Endothelial cell of umbilical vein (primary cell): ENCODE measurements around the gene PSTPIP1. TPM values are rescaled to one million over a fixed set of nuclear protein-coding genes. Genes with fewer than 3 reads are reported as not detected.

Experiments
- BruUV-seq: library from RNA; stranded (reverse); fragments of 400-500 nt; replicated peaks from 2 replicates; lab custom pipeline; 2021; lab: Mats Ljungman, UMichigan
- CTCF ChIA-PET: fragments of 300-600, 350-600 bp; sonication (Branson Sonifier 250); formaldehyde crosslinking; loops from one replicate; lab custom pipeline; 2021; ENCODE audit warnings: antibody characterized with exemption, inconsistent platforms; lab: Charles Lee
- POLR2A ChIA-PET: fragments of 300-600, 350-600 bp; sonication (Branson Sonifier 250); formaldehyde crosslinking; loops from one replicate; lab custom pipeline; 2021; ENCODE audit warnings: antibody characterized with exemption, inconsistent platforms; lab: Charles Lee
- DNase-seq: peaks from one replicate; pipeline ENCODE4 v3.0.0-alpha.2; 2011; ENCODE audit warnings: low read depth, low spot score
- FAIRE-seq: peaks from 2 replicates; lab custom pipeline; 2011; peaks lifted over from hg19 to GRCh38; lab: Jason Lieb, UNC
- H2AFZ ChIP-seq: 2 replicates; pipeline ENCODE4 v1.6.0; 2012; ENCODE audit warnings: low read depth, low read length, control low read depth, inconsistent platforms
- H3K27ac ChIP-seq: 2 replicates; pipeline ENCODE4 v1.5.1; 2011; ENCODE audit warnings: low read depth, mild to moderate bottlenecking, control low read depth, low read length, moderate library complexity; ENCODE audit not compliant: insufficient read depth
- H3K27me3 ChIP-seq, 2 experiments: 2 replicates each; pipeline versions ENCODE4 v1.6.0 to v1.6.1; 2011; ENCODE audit warnings: low read length in 2 of 2, mixed read lengths in 1 of 2; ENCODE audit not compliant: control insufficient read depth in 2 of 2, insufficient read depth in 2 of 2
- H3K36me3 ChIP-seq, 2 experiments: 2 replicates in 1 of 2; 3 replicates in 1 of 2; pipeline ENCODE4 v1.5.1; 2011; ENCODE audit warnings: low read length in 2 of 2, mild to moderate bottlenecking in 1 of 2, moderate library complexity in 1 of 2; ENCODE audit not compliant: control insufficient read depth in 2 of 2, insufficient read depth in 2 of 2; ENCODE audit errors: extremely low read depth in 1 of 2
- H3K4me1 ChIP-seq: 3 replicates; pipeline ENCODE4 v1.5.1; 2011; ENCODE audit warnings: mild to moderate bottlenecking, low read length; ENCODE audit not compliant: control insufficient read depth, insufficient read depth; ENCODE audit errors: extremely low read depth
- H3K4me2 ChIP-seq: 2 replicates; pipeline ENCODE4 v1.6.1; 2011; ENCODE audit warnings: low read length, control low read depth, mixed read lengths; ENCODE audit not compliant: insufficient read depth
- H3K4me3 ChIP-seq, 3 experiments: fragments of 200-600 bp in 1 of 3; sonication (generic), shearing (Covaris generic) in 1 of 3; replicated peaks in 1 of 3; 2 replicates each; pipeline ENCODE4 v1.5.1; 2011 to 2016; ENCODE audit warnings: control low read depth in 3 of 3, low read length in 3 of 3, mild to moderate bottlenecking in 2 of 3, inconsistent platforms in 1 of 3, low read depth in 1 of 3, moderate library complexity in 1 of 3; ENCODE audit not compliant: insufficient read depth in 1 of 3
- H3K79me2 ChIP-seq: 2 replicates; pipeline ENCODE4 v1.6.0; 2012; ENCODE audit warnings: low read length, inconsistent platforms; ENCODE audit not compliant: control insufficient read depth, insufficient read depth
- H3K9ac ChIP-seq: replicated peaks from 2 replicates; pipeline ENCODE3; 2011; ENCODE audit warnings: low read length, control low read depth; ENCODE audit not compliant: insufficient read depth; ENCODE audit errors: extremely low read depth
- H3K9me1 ChIP-seq: replicated peaks from 3 replicates; pipeline ENCODE4 v1.6.0; 2011; ENCODE audit warnings: mild to moderate bottlenecking, low read length; ENCODE audit not compliant: control insufficient read depth, insufficient read depth; ENCODE audit errors: extremely low read depth
- H3K9me3 ChIP-seq: replicated peaks from 2 replicates; pipeline ENCODE4 v1.5.1; 2012; ENCODE audit warnings: low read length, inconsistent platforms; ENCODE audit not compliant: control insufficient read depth, insufficient read depth
- H4K20me1 ChIP-seq: replicated peaks from 2 replicates; pipeline ENCODE3; 2011; ENCODE audit warnings: mild to moderate bottlenecking, low read length; ENCODE audit not compliant: control insufficient read depth, insufficient read depth; ENCODE audit errors: extremely low read depth
- EZH2 ChIP-seq: IDR thresholded peaks from 2 replicates; pipeline ENCODE4 v1.6.1; 2012; ENCODE audit warnings: borderline replicate concordance, low read depth, mild to moderate bottlenecking, moderate library complexity, low read length, inconsistent platforms; ENCODE audit not compliant: severe bottlenecking
- GATA2 ChIP-seq: IDR thresholded peaks from 2 replicates; pipeline ENCODE4 v1.7.0; 2011; ENCODE audit warnings: low read depth, mild to moderate bottlenecking, moderate library complexity, mixed read lengths, low read length; ENCODE audit not compliant: insufficient read length, insufficient read depth
- JUN ChIP-seq: IDR thresholded peaks from 2 replicates; pipeline ENCODE4 v1.6.1; 2011; ENCODE audit warnings: borderline replicate concordance, low read depth; ENCODE audit not compliant: insufficient read length, insufficient read depth
- MAX ChIP-seq: IDR thresholded peaks from 2 replicates; pipeline ENCODE4 v1.6.1; 2011; ENCODE audit not compliant: insufficient read depth, insufficient read length
- MYC ChIP-seq: IDR thresholded peaks from one replicate; pipeline ENCODE4 v1.6.1; 2011; ENCODE audit warnings: mild to moderate bottlenecking, low read depth, low read length
- POLR2A ChIP-seq: IDR thresholded peaks from 2 replicates; pipeline ENCODE4 v1.6.1; 2012; ENCODE audit warnings: low read depth, mild to moderate bottlenecking, control low read depth, low read length
- POLR2AphosphoS5 ChIP-seq: IDR thresholded peaks from 2 replicates; pipeline ENCODE4 v1.6.1; 2012; ENCODE audit warnings: low read depth, mild to moderate bottlenecking, control low read depth, low read length, moderate library complexity; ENCODE audit not compliant: insufficient read depth
- dilution Hi-C: fragments of 300-500 bp; cut with MboI; formaldehyde crosslinking; loops from one replicate; pipeline ENCODE4 v1.15.0; 2019; ENCODE audit warnings: low sequenced_read_pairs; ENCODE audit not compliant: extremely low pct_ligation_motif_present
- intact Hi-C: fragments of 100-400 bp; cut with micrococcal nuclease; formaldehyde crosslinking; loops from one replicate; pipeline ENCODE4 v1.10.0; 2022
- polyA plus RNA-seq, 4 experiments: library from polyadenylated mRNA; depleted of rRNA in 3 of 4; stranded (reverse) in 3 of 4; unstranded in 1 of 4; fragments of >200 nt; gene quantifications; 2 replicates each; pipeline versions ENCODE4 v1.2.1 to v1.2.3, GENCODE V29; 2011 to 2012; ENCODE audit warnings: missing spikeins in 1 of 4
- total RNA-seq: library from RNA; stranded (reverse); gene quantifications from 2 replicates; pipeline ENCODE4 v1.2.3, GENCODE V29; 2021

Gene PSTPIP1
- total and polyA plus RNA-seq, 2 donors (not counting 3 experiments of a cell fraction or from before 2014, with no cell fraction given), result not detected

- dilution Hi-C loops (no loop called here), intact Hi-C loops (no loop called here)
- Histone ChIP-seq H3K27ac (no peak overlapping the region), H3K4me1 (no peaks in the 10 kb centered on the region), H2AFZ (no peak overlapping the region), H3K4me2 (no peak overlapping the region), H3K9me1 (no peaks in the 10 kb centered on the region), H4K20me1 (no peaks in the 10 kb centered on the region), H3K9ac (no peak overlapping the region), H3K79me2 (no peaks in the 10 kb centered on the region), H3K4me3 (no peak overlapping the region), H3K9me3 (no peaks in the 10 kb centered on the region), H3K36me3 (peaks cover 10 to 17% of the 10 kb centered on the region in 2 experiments), H3K27me3 (no peaks in the 10 kb centered on the region)
- no peak for TF ChIP-seq EZH2
- TF ChIP-seq MYC, result no peak
- TF ChIP-seq MAX, result no peak
- FAIRE-seq (no peak), DNase-seq (no peak)
- CTCF ChIA-PET, result interaction anchor here (1.7 to 2.2 kb wide), 2 partner anchors 16 to 20 kb away, joined by 5 read pairs; no protein-coding TSS in a partner anchor
- POLR2A ChIA-PET, result no interaction called here
- BruUV-seq, result no TSS peak
Measured at GRCh38 chr15:77044228-77045042, 49.5 kb downstream of the PSTPIP1 start.

- BruUV-seq, result no TSS peak
- no peak for FAIRE-seq
Measured at GRCh38 chr15:77045985-77046384, 51.1 kb downstream of the PSTPIP1 start.

More at GRCh38 chr15:77045985-77046384, 51.1 kb downstream of the PSTPIP1 start:
- ChIA-PET CTCF (interaction anchor here (1.3 to 3.3 kb wide), 4 partner anchors 11 to 497 kb away, joined by 5 to 12 read pairs (median 6); no protein-coding TSS in a partner anchor), POLR2A (no interaction called here)
- no peak overlapping the region for H3K4me2 ChIP-seq
- no peak overlapping the region for H3K27ac ChIP-seq
- no peaks in the 10 kb centered on the region for H4K20me1 ChIP-seq
- H3K4me3 ChIP-seq, result no peak overlapping the region
- H3K27me3 ChIP-seq, result no peaks in the 10 kb centered on the region
- H3K9me1 ChIP-seq, result no peaks in the 10 kb centered on the region
- H3K4me1 ChIP-seq, result no peaks in the 10 kb centered on the region
- H2AFZ ChIP-seq, result no peak overlapping the region
- dilution Hi-C loops, result no loop called here
- peaks cover 10 to 20% of the 10 kb centered on the region in 2 experiments for H3K36me3 ChIP-seq
- intact Hi-C loops, result no loop called here
- no peak overlapping the region for H3K9ac ChIP-seq
- no peak for DNase-seq
- no peaks in the 10 kb centered on the region for H3K79me2 ChIP-seq
- H3K9me3 ChIP-seq, result no peaks in the 10 kb centered on the region
- no peak for TF ChIP-seq POLR2A
- no peak for TF ChIP-seq POLR2AphosphoS5
- no peak for TF ChIP-seq MYC
- no peak for TF ChIP-seq GATA2
- no peak for TF ChIP-seq MAX
- no peak for TF ChIP-seq JUN
